ENCODE data around the gene UPF3A.

UPF3A gene

GRCh38 chr13:114281351-114282040 lies at the start of gene UPF3A (continued):
- TF ChIP-seq ZNF184 (tag by site-specific recombination; IDR thresholded peaks at IDR 0.05), result no peak

- TF ChIP-seq ZNF324 (tag by site-specific recombination; IDR thresholded peaks at IDR 0.05) (no peak), ZNF148 (tag by site-specific recombination; IDR thresholded peaks at IDR 0.05; ENCODE audit: borderline replicate concordance) (no peak), SP7 (tag by site-specific recombination; IDR thresholded peaks at IDR 0.05) (no peak), ZSCAN18 (tag by site-specific recombination; IDR thresholded peaks at IDR 0.05) (no peak), ZNF596 (tag by site-specific recombination; IDR thresholded peaks at IDR 0.05) (no peak), ZEB2 (tag by site-specific recombination; IDR thresholded peaks at IDR 0.05) (no peak), ZNF701 (tag by site-specific recombination; IDR thresholded peaks at IDR 0.05) (no peak), ZNF214 (tag by site-specific recombination; IDR thresholded peaks at IDR 0.05; ENCODE audit: borderline replicate concordance) (no peak), PRDM10 (tag by site-specific recombination; IDR thresholded peaks at IDR 0.05) (no peak), ZSCAN4 (tag by site-specific recombination; IDR thresholded peaks at IDR 0.05) (no peak), ZNF777 (tag by site-specific recombination; IDR thresholded peaks at IDR 0.05; ENCODE audit: borderline replicate concordance) (no peak), ZNF621 (tag by site-specific recombination; IDR thresholded peaks at IDR 0.05) (no peak), HOXA7 (CRISPR knock-in tag; IDR thresholded peaks at IDR 0.05; ENCODE audit: borderline replicate concordance) (no peak), ZNF114 (tag by site-specific recombination; IDR thresholded peaks at IDR 0.05) (no peak), HOXD13 (CRISPR knock-in tag; IDR thresholded peaks at IDR 0.05; ENCODE audit: borderline replicate concordance) (no peak), ZNF510 (tag by site-specific recombination; IDR thresholded peaks at IDR 0.05; ENCODE audit: insufficient replicate concordance) (no peak)
- Histone ChIP-seq H3K9me3 (ENCODE audit: control insufficient read depth, insufficient read depth, low read depth, low read length) (no peaks in the 10 kb centered on the region), H3K4me1 (ENCODE audit: control insufficient read depth, insufficient read depth, low read length) (no peaks in the 10 kb centered on the region), H3K27ac (ENCODE audit: extremely low read depth, low read depth, low read length) (no peak overlapping the region), H3K4me3 (ENCODE audit: low read depth, low read length) (no peak overlapping the region), H3K36me3 (ENCODE audit: control insufficient read depth in 2 of 2, insufficient read depth in 1 of 2, low read length in 2 of 2) (peaks cover 3% of the 10 kb centered on the region in 2 experiments; a peak in 2 of 3 replicates)
- CTCF ChIA-PET, result no interaction called here
- POLR2A ChIA-PET, result no interaction called here
These were observed 49.5 kb upstream of the UPF3A start for GRCh38 chr13:114231886-114232285.
